H9 (cell line): Measurements from ENCODE around the gene UHRF1. TPM values are rescaled to one million over a fixed set of nuclear protein-coding genes. Genes with fewer than 3 reads are reported as not detected.

Source experiments
- DNase-seq: peaks from one replicate; pipeline ENCODE4 v3.0.0-alpha.2; 2017
- H2AFZ ChIP-seq: one replicate; pipeline ENCODE4 v1.6.1; 2013; ENCODE audit warnings: mild to moderate bottlenecking, low read length, control low read depth, moderate library complexity
- H2AK5ac ChIP-seq: 2 replicates; pipeline ENCODE4 v1.6.1; 2013; ENCODE audit warnings: low read length, control low read depth, mixed read lengths; ENCODE audit not compliant: insufficient read length
- H2BK120ac ChIP-seq: one replicate; pipeline ENCODE4 v1.6.1; 2013; ENCODE audit warnings: low read depth, mild to moderate bottlenecking, low read length, control low read depth, inconsistent platforms; ENCODE audit not compliant: poor library complexity, severe bottlenecking
- H2BK12ac ChIP-seq: 2 replicates; pipeline ENCODE4 v1.6.1; 2013; ENCODE audit warnings: low read length, control low read depth, mixed read lengths, low read depth; ENCODE audit not compliant: insufficient read length
- H2BK15ac ChIP-seq: 2 replicates; pipeline ENCODE4 v1.6.1; 2013; ENCODE audit warnings: low read depth, low read length, control low read depth
- H2BK20ac ChIP-seq: one replicate; pipeline ENCODE4 v1.6.1; 2013; ENCODE audit warnings: low read depth, mild to moderate bottlenecking, low read length, control low read depth, inconsistent platforms; ENCODE audit not compliant: poor library complexity, severe bottlenecking
- H2BK5ac ChIP-seq: 2 replicates; pipeline ENCODE4 v1.6.1; 2013; ENCODE audit warnings: low read length, control low read depth, mixed read lengths; ENCODE audit not compliant: insufficient read length
- H3K14ac ChIP-seq: 2 replicates; pipeline ENCODE4 v1.6.1; 2013; ENCODE audit warnings: low read length, control low read depth; ENCODE audit not compliant: insufficient read depth
- H3K18ac ChIP-seq: 2 replicates; pipeline ENCODE4 v1.6.1; 2013; ENCODE audit warnings: low read depth, mild to moderate bottlenecking, mixed read lengths, low read length, control low read depth; ENCODE audit not compliant: insufficient read length
- H3K23ac ChIP-seq: 2 replicates; pipeline ENCODE4 v1.6.1; 2013; ENCODE audit warnings: low read length, control low read depth, mixed read lengths, low read depth; ENCODE audit not compliant: insufficient read length
- H3K23me2 ChIP-seq: 2 replicates; pipeline ENCODE4 v1.6.1; 2013; ENCODE audit warnings: low read depth, mild to moderate bottlenecking, mixed read lengths, low read length, control low read depth; ENCODE audit not compliant: insufficient read length, poor library complexity, severe bottlenecking
- H3K27ac ChIP-seq: 2 replicates; pipeline ENCODE4 v1.5.1; 2013; ENCODE audit warnings: low read length, control low read depth, mixed read lengths, low read depth; ENCODE audit not compliant: insufficient read length
- H3K27me3 ChIP-seq: 2 replicates; pipeline ENCODE4 v1.6.1; 2013; ENCODE audit warnings: low read length, control low read depth, inconsistent platforms; ENCODE audit not compliant: insufficient read depth
- H3K4ac ChIP-seq: 2 replicates; pipeline ENCODE4 v1.6.1; 2013; ENCODE audit warnings: low read depth, mild to moderate bottlenecking, control low read depth, inconsistent platforms, low read length, moderate library complexity
- H3K4me1 ChIP-seq: 2 replicates; pipeline ENCODE4 v1.6.1; 2013; ENCODE audit warnings: low read length, control low read depth, inconsistent platforms; ENCODE audit not compliant: insufficient read depth
- H3K4me2 ChIP-seq: 2 replicates; pipeline ENCODE4 v1.6.1; 2013; ENCODE audit warnings: low read length, control low read depth, mixed read lengths; ENCODE audit not compliant: insufficient read length, insufficient read depth
- H3K56ac ChIP-seq: 2 replicates; pipeline ENCODE4 v1.6.1; 2013; ENCODE audit warnings: low read depth, mild to moderate bottlenecking, mixed read lengths, low read length, control low read depth; ENCODE audit not compliant: insufficient read length
- H3K79me1 ChIP-seq: 2 replicates; pipeline ENCODE4 v1.6.1; 2013; ENCODE audit warnings: low read depth, mild to moderate bottlenecking, moderate library complexity, low read length, control low read depth, inconsistent platforms; ENCODE audit not compliant: insufficient read depth, poor library complexity, severe bottlenecking
- H3K79me2 ChIP-seq: 2 replicates; pipeline ENCODE4 v1.6.1; 2013; ENCODE audit warnings: low read length, control low read depth, inconsistent platforms; ENCODE audit not compliant: insufficient read depth
- H3K9ac ChIP-seq: 2 replicates; pipeline ENCODE4 v1.6.1; 2013; ENCODE audit warnings: low read length, control low read depth, mixed read lengths; ENCODE audit not compliant: insufficient read length; ENCODE audit errors: extremely low read depth
- H3K9me3 ChIP-seq: one replicate; pipeline ENCODE4 v1.6.1; 2013; ENCODE audit warnings: low read depth, low read length, inconsistent platforms; ENCODE audit not compliant: control insufficient read depth
- H3T11ph ChIP-seq: one replicate; pipeline ENCODE4 v1.6.1; 2013; ENCODE audit warnings: mild to moderate bottlenecking, low read length, control low read depth, inconsistent platforms
- H4K20me1 ChIP-seq: one replicate; pipeline ENCODE4 v1.6.1; 2013; ENCODE audit not compliant: control insufficient read depth, insufficient read length, insufficient read depth
- H4K5ac ChIP-seq: 2 replicates; pipeline ENCODE4 v1.6.1; 2013; ENCODE audit warnings: low read depth, mild to moderate bottlenecking, mixed read lengths, low read length, control low read depth; ENCODE audit not compliant: insufficient read length
- H4K8ac ChIP-seq: replicated peaks from 2 replicates; pipeline ENCODE4 v1.6.1; 2013; ENCODE audit warnings: low read length, control low read depth, mixed read lengths, low read depth; ENCODE audit not compliant: insufficient read length
- H4K91ac ChIP-seq: 2 replicates; pipeline ENCODE4 v1.6.1; 2013; ENCODE audit warnings: low read depth, mild to moderate bottlenecking, moderate library complexity, mixed read lengths, low read length, control low read depth; ENCODE audit not compliant: insufficient read length
- H3K27ac Mint-ChIP-seq, 3 experiments: 2 replicates in 2 of 3; 3 replicates in 1 of 3; pipeline ENCODE4 v1.8.0; 2020 to 2021; ENCODE audit warnings: mixed read lengths in 3 of 3, mild to moderate bottlenecking in 1 of 3, moderate library complexity in 1 of 3
- H3K27me3 Mint-ChIP-seq: 2 replicates; pipeline ENCODE4 v1.8.0; 2021; ENCODE audit warnings: low read depth, mild to moderate bottlenecking, moderate library complexity, mixed read lengths
- H3K36me3 Mint-ChIP-seq, 3 experiments: 2 replicates in 2 of 3; 3 replicates in 1 of 3; pipeline ENCODE4 v1.8.0; 2020 to 2021; ENCODE audit warnings: low read depth in 3 of 3, mixed read lengths in 3 of 3; ENCODE audit not compliant: insufficient read depth in 1 of 3
- H3K4me1 Mint-ChIP-seq, 2 experiments: 2 replicates each; pipeline ENCODE4 v1.8.0; 2020; ENCODE audit warnings: mixed read lengths in 2 of 2
- H3K4me3 Mint-ChIP-seq, 2 experiments: 2 replicates in 1 of 2; 3 replicates in 1 of 2; pipeline ENCODE4 v1.8.0; 2020 to 2021; ENCODE audit warnings: mild to moderate bottlenecking in 2 of 2, mixed read lengths in 2 of 2, moderate library complexity in 1 of 2
- H3K9me3 Mint-ChIP-seq, 2 experiments: 2 replicates in 1 of 2; 3 replicates in 1 of 2; pipeline ENCODE4 v1.8.0; 2020; ENCODE audit warnings: mild to moderate bottlenecking in 2 of 2, mixed read lengths in 2 of 2, moderate library complexity in 1 of 2
- WGBS: extraction: QIAGEN DNeasy Blood & Tissue Kit; methylation state at CpG from one replicate; pipeline ENCODE4 v1.1.7; 2013; ENCODE audit warnings: missing lambda C conversion rate, low lambda C conversion rate, mixed read lengths; ENCODE audit not compliant: insufficient read length; ENCODE audit errors: extremely low coverage; 5-methylcytosine and 5-hydroxymethylcytosine counted together
- total RNA-seq: library from RNA; stranded (reverse); gene quantifications from 2 replicates; pipeline ENCODE4 v1.2.1, GENCODE V29; 2021
- TF ChIP-seq, protein P1 (sequence below): fragments of 200-600 bp; sonication (generic); conservative IDR thresholded peaks from 3 replicates; pipeline ENCODE4 v1.8.0; 2021; ENCODE audit warnings: antibody characterized with exemption, mild to moderate bottlenecking

Gene UHRF1
- total RNA-seq, 1 experiment from 2014 or later, result 106 TPM

DNA sequence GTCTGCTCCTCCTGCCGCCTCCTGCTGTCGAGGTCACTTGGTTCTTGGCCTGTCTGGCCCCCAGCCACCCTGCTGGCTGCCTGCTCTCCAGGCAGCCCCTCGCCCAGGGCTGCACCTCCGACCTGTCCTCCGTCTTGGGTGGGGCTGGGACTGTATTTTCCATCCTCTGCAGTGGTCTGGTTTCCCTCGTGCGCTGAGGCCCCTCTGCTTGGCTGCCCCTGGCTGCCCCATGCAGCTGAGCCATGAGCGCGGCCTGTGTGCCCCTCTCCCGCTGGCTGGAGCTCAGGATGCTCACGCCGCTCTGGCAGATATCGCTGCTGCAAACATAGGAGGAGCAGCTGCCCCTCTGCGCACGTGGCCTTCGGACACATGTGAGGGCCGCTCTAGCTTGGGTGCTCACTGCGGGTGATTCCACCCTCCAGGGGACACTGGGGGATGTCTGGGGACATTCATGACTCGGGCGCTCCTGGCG lies 14.0 kb downstream of the UHRF1 start:
- H2BK120ac ChIP-seq, result no peak overlapping the region
- no peak overlapping the region for H4K91ac ChIP-seq
- H3K79me1 ChIP-seq, result peaks cover 8% of the 10 kb centered on the region
- peaks cover 11% of the 10 kb centered on the region; the same call in 1 of the 2 replicates for H3K79me2 ChIP-seq
- peak overlapping the region; percentile 14; the same call in 1 of the 2 replicates for H3K14ac ChIP-seq
- no peak overlapping the region for H4K8ac ChIP-seq
- H4K20me1 ChIP-seq, result peaks cover 4% of the 10 kb centered on the region
- H3K18ac ChIP-seq, result no peak overlapping the region
- H3K27me3 Mint-ChIP-seq, result no peaks in the 10 kb centered on the region
- H3K4me1 Mint-ChIP-seq, result peaks cover 8 to 9% of the 10 kb centered on the region in 2 experiments
- H3K27ac Mint-ChIP-seq, result peak overlapping the region in 2 of 3 experiments; percentile 74 to 85; a peak in 3 of 7 replicates
- no peaks in the 10 kb centered on the region for H3K23me2 ChIP-seq
- H3K27ac ChIP-seq, result no peak overlapping the region
- no peak overlapping the region for H4K5ac ChIP-seq
- H2BK20ac ChIP-seq, result no peak overlapping the region
- no peaks in the 10 kb centered on the region for H3K9me3 Mint-ChIP-seq
- no peak overlapping the region for H3T11ph ChIP-seq
- H3K56ac ChIP-seq, result no peak overlapping the region
- no peak overlapping the region for H2AK5ac ChIP-seq
- no peak overlapping the region for H3K9ac ChIP-seq
- H2BK12ac ChIP-seq, result no peak overlapping the region
- H3K27me3 ChIP-seq, result no peaks in the 10 kb centered on the region
- no peak overlapping the region for H3K4ac ChIP-seq
- H2BK5ac ChIP-seq, result no peak overlapping the region
- no peak overlapping the region for H2AFZ ChIP-seq
- H3K9me3 ChIP-seq, result no peaks in the 10 kb centered on the region
- H3K4me2 ChIP-seq, result no peak overlapping the region
- peaks cover 3% of the 10 kb centered on the region; the same call in 1 of the 2 replicates for H3K4me1 ChIP-seq
- DNase-seq, result no peak
- H3K4me3 Mint-ChIP-seq, result no peak overlapping the region
- H2BK15ac ChIP-seq, result no peak overlapping the region
- TF ChIP-seq, protein P1, sequence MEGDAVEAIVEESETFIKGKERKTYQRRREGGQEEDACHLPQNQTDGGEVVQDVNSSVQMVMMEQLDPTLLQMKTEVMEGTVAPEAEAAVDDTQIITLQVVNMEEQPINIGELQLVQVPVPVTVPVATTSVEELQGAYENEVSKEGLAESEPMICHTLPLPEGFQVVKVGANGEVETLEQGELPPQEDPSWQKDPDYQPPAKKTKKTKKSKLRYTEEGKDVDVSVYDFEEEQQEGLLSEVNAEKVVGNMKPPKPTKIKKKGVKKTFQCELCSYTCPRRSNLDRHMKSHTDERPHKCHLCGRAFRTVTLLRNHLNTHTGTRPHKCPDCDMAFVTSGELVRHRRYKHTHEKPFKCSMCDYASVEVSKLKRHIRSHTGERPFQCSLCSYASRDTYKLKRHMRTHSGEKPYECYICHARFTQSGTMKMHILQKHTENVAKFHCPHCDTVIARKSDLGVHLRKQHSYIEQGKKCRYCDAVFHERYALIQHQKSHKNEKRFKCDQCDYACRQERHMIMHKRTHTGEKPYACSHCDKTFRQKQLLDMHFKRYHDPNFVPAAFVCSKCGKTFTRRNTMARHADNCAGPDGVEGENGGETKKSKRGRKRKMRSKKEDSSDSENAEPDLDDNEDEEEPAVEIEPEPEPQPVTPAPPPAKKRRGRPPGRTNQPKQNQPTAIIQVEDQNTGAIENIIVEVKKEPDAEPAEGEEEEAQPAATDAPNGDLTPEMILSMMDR, result no peak
- H3K36me3 Mint-ChIP-seq, result peaks cover 19 to 55% (median 48%) of the 10 kb centered on the region in 3 experiments; a peak in 6 of 7 replicates
- no peak overlapping the region for H3K23ac ChIP-seq
- WGBS, result no CpG with 5 or more reads among the region's 21 CpGs
